ENCODE measurements around the gene NGRN. TPM values are rescaled to one million over a fixed set of nuclear protein-coding genes. Genes with fewer than 3 reads are reported as not detected.

NGRN gene
- total and polyA plus RNA-seq, 2 of the 8 experiments (the other 6 are each of a cell fraction or from before 2014, with no cell fraction given), result 60.1 to 101 TPM

- ChIA-PET POLR2A (ENCODE audit: partially characterized antibody) (interaction anchor here (1.2 to 1.4 kb wide), 3 partner anchors 9 to 162 kb away, joined by 3 to 4 read pairs (median 3); no protein-coding TSS in a partner anchor), CTCF (ENCODE audit: partially characterized antibody) (interaction anchor here (0.6 to 9.6 kb wide), 49 partner anchors 9 to 497 kb away, joined by 3 to 175 read pairs (median 8); partner anchors contain the start of genes CRTC3 and IQGAP1)
- no peak overlapping the region for H2BK20ac ChIP-seq (ENCODE audit: low read length)
- H4K20me1 ChIP-seq (replicated peaks in 1 of 2; ENCODE audit: control insufficient read depth in 1 of 2, insufficient read depth in 2 of 2, low read length in 2 of 2), result no peaks in the 10 kb centered on the region
- peaks cover 0 to 3% (median 1%) of the 10 kb centered on the region in 4 experiments; a peak in 3 of 7 replicates for H3K4me1 ChIP-seq (replicated peaks in 1 of 4; ENCODE audit: control insufficient read depth in 3 of 4, insufficient read depth in 4 of 4, low read length in 3 of 4)
- H3K9me3 ChIP-seq (ENCODE audit: insufficient read depth in 2 of 2, low read depth in 1 of 2, low read length in 1 of 2), result no peaks in the 10 kb centered on the region
- no peaks in the 10 kb centered on the region for H3K23me2 ChIP-seq (ENCODE audit: low read depth, low read length)
- H3K27me3 ChIP-seq (replicated peaks in 1 of 4; ENCODE audit: control insufficient read depth in 3 of 4, extremely low read depth in 1 of 4, insufficient read depth in 3 of 4, low read length in 3 of 4), result no peaks in the 10 kb centered on the region
- H3K18ac ChIP-seq (ENCODE audit: extremely low read depth, low read length), result no peak overlapping the region
- H3K9ac ChIP-seq (replicated peaks in 1 of 4; ENCODE audit: extremely low read depth in 1 of 4, low read depth in 3 of 4, low read length in 3 of 4), result no peak overlapping the region
- no peaks in the 10 kb centered on the region for H3K79me2 ChIP-seq (ENCODE audit: control insufficient read depth in 1 of 2, insufficient read depth in 2 of 2, low read length in 2 of 2)
- H3K4me2 ChIP-seq (ENCODE audit: insufficient read depth in 1 of 2, low read depth in 2 of 2, low read length in 2 of 2), result peak overlapping the region; percentile 1 to 71; a peak in 2 of 4 replicates
- H3K27ac ChIP-seq (ENCODE audit: low read depth, low read length), result no peak overlapping the region
- no peak overlapping the region for H2AK5ac ChIP-seq (ENCODE audit: low read depth, low read length)
- H4K5ac ChIP-seq (ENCODE audit: insufficient read length, low read depth, low read length), result no peak overlapping the region
- no peak overlapping the region for H3K56ac ChIP-seq (replicated peaks; ENCODE audit: insufficient read length, low read depth, low read length)
- FAIRE-seq (no peak), DNase-seq (ENCODE audit: low read depth in 1 of 2, low spot score in 2 of 2) (no peak)
- 61% methylated on average over 1 of the region's 1 CpG; no CpG with 5 or more reads in 1 of the 2 experiments for WGBS, 2 experiments (ENCODE audit: extremely low coverage in 1 of 2, insufficient coverage in 1 of 2, insufficient read length in 1 of 2, insufficient replicate concordance in 2 of 2, low coverage in 1 of 2, low lambda C conversion rate in 2 of 2, missing lambda C conversion rate in 1 of 2)
- no peaks in the 10 kb centered on the region for H3K36me3 ChIP-seq (ENCODE audit: control insufficient read depth in 2 of 4, insufficient read depth in 4 of 4, low read length in 3 of 4)
- no peak overlapping the region for H2BK15ac ChIP-seq (ENCODE audit: low read length)
- peak overlapping the region in 2 of 4 experiments; percentile 20 to 55; a peak in 2 of 8 replicates for H3K4me3 ChIP-seq (ENCODE audit: extremely low read depth in 1 of 4, insufficient read depth in 2 of 4, low read depth in 3 of 4, low read length in 4 of 4)
- no peak overlapping the region for H2BK5ac ChIP-seq (ENCODE audit: low read depth, low read length)
- H2AFZ ChIP-seq (ENCODE audit: low read length), result no peak overlapping the region
- no peak overlapping the region for H3K14ac ChIP-seq (ENCODE audit: insufficient read length)
- H3K4ac ChIP-seq (replicated peaks; ENCODE audit: insufficient read length, low read depth, low read length), result no peak overlapping the region
- H4K8ac ChIP-seq (ENCODE audit: extremely low read depth, insufficient read depth, low read length), result no peak overlapping the region
- H3K79me1 ChIP-seq (ENCODE audit: low read depth, low read length), result no peaks in the 10 kb centered on the region
- no peak overlapping the region for H4K91ac ChIP-seq (replicated peaks; ENCODE audit: insufficient read length, low read length)
- H2BK12ac ChIP-seq (ENCODE audit: low read depth, low read length), result no peak overlapping the region
- H3K23ac ChIP-seq (ENCODE audit: insufficient read length), result no peak overlapping the region
- no peak overlapping the region for H2BK120ac ChIP-seq (replicated peaks; ENCODE audit: low read depth, low read length)
- no peak for TF ChIP-seq CEBPB (IDR thresholded peaks at IDR 0.05; ENCODE audit: low read depth, low read length)
- TF ChIP-seq CHD2 (IDR thresholded peaks at IDR 0.05; ENCODE audit: low read length), result no peak
- no peak for TF ChIP-seq RFX5 (IDR thresholded peaks at IDR 0.05; ENCODE audit: borderline replicate concordance, low read depth, low read length)
- no peak for TF ChIP-seq NANOG (IDR thresholded peaks at IDR 0.05; ENCODE audit: insufficient read depth, low read depth, low read length, poor library complexity, severe bottlenecking)
- no peak for TF ChIP-seq NRF1 (IDR thresholded peaks at IDR 0.05; ENCODE audit: low read depth, low read length)
- no peak for TF ChIP-seq RNF2 (IDR thresholded peaks at IDR 0.05; ENCODE audit: borderline replicate concordance, low read depth, low read length, missing control alignments, poor library complexity, severe bottlenecking)
- no peak for TF ChIP-seq YY1 (IDR thresholded peaks at IDR 0.05; ENCODE audit: low read depth, low read length)
- TF ChIP-seq SIN3A (conservative IDR thresholded peaks at IDR 0.05 in 1 of 2, IDR thresholded peaks at IDR 0.05 in 1 of 2; ENCODE audit: low read depth in 1 of 2, low read length in 2 of 2), result no peak
- TF ChIP-seq RAD21 (IDR thresholded peaks at IDR 0.05 in 1 of 2, conservative IDR thresholded peaks at IDR 0.05 in 1 of 2; ENCODE audit: low read depth in 2 of 2, low read length in 2 of 2), result no peak
- no peak for TF ChIP-seq CTBP2 (IDR thresholded peaks at IDR 0.05; ENCODE audit: borderline replicate concordance, insufficient read depth, insufficient read length, low read length)
- no peak for TF ChIP-seq KDM5A (IDR thresholded peaks at IDR 0.05; ENCODE audit: low read length)
- no peak for TF ChIP-seq GABPA (IDR thresholded peaks at IDR 0.05; ENCODE audit: borderline replicate concordance, insufficient read depth, low read length)
- TF ChIP-seq JUN (IDR thresholded peaks at IDR 0.05; ENCODE audit: low read depth, low read length), result no peak
Observed at GRCh38 chr15:90320885-90321278, 55.4 kb downstream of the NGRN start.
